ENCODE results near the gene DNLZ.

DNA sequence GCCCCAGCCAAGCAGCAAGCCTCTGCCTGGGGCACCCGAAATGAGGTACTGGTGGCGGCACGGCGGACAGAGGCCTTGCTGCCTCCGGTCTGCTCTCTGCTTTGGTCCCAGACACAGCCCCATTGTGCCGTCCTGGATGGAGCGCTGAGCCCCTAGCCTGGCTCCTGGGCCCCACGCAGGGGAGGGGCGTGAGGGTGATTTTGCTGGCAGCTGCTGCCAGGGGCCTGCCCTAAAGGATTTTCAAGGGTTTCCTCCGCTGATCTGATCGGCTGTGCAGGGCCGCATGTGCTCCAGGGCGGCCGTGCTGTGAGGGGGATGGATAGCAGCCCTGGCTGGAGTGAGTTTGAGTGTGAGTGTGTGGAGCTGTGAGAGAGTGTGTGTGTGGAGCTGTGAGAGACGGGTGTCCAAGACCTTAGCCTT is 34.9 kb downstream of the DNLZ start:
- TF ChIP-seq CTCF (conservative IDR thresholded peaks at IDR 0.05 in 1 of 2, IDR thresholded peaks at IDR 0.05 in 1 of 2; ENCODE audit: low read depth in 1 of 2, low read length in 2 of 2): no peak
- TF ChIP-seq EZH2 (IDR thresholded peaks at IDR 0.05; ENCODE audit: low read length, missing control alignments): no peak

Measured in fibroblast of lung (primary cell).